Endometrial microvascular endothelial cells (primary cell): Measurements from ENCODE around the gene MC2R. TPM values are rescaled to one million over a fixed set of nuclear protein-coding genes. Genes with fewer than 3 reads are reported as not detected.
"Not testable (repeated sequence)": the region's sequence is repeated elsewhere in the genome, so short reads cannot be mapped to it uniquely, and the experiment has no call there.

Source experiments
- in situ Hi-C: cut with HindIII; loops from 2 replicates; pipeline ENCODE4 v1.10.0; 2017; ENCODE audit warnings: low sequenced_read_pairs, low pct_unique_long_range_greater_than_20kb; ENCODE audit errors: inconsistent ontology term
- total RNA-seq: library from RNA; depleted of rRNA; stranded (reverse); fragments of >200 nt; gene quantifications from one replicate; pipeline ENCODE4 v1.2.3, GENCODE V29; 2015; ENCODE audit errors: inconsistent ontology term

MC2R gene
- total RNA-seq, 1 donor from 2014 or later: not detected

GRCh38 chr18:13900633-13901032 is 14.7 kb downstream of the MC2R start:
- in situ Hi-C loops: no loop called here

- in situ Hi-C loops: no loop called here
Measured at GRCh38 chr18:13895505-13896033, 19.8 kb downstream of the MC2R start.

- in situ Hi-C loops: no loop called here
Measured at GRCh38 chr18:13894531-13894930, 20.8 kb downstream of the MC2R start.

- in situ Hi-C loops: no loop called here
Measured at GRCh38 chr18:13893418-13893760, 21.9 kb downstream of the MC2R start.

- in situ Hi-C loops: no loop called here
Measured at GRCh38 chr18:13892098-13892497, 23.2 kb downstream of the MC2R start.

GRCh38 chr18:13890761-13891361 is 24.5 kb downstream of the MC2R start:
- in situ Hi-C loops: no loop called here

GRCh38 chr18:13889671-13890070 is 25.7 kb downstream of the MC2R start:
- in situ Hi-C loops: no loop called here

GRCh38 chr18:13888191-13888716 is 27.1 kb downstream of the MC2R start:
- in situ Hi-C loops: no loop called here

GRCh38 chr18:13885009-13885408 is 30.3 kb downstream of the MC2R start:
- in situ Hi-C loops: no loop called here

GRCh38 chr18:13879937-13880336 is 35.4 kb downstream of the MC2R start:
- in situ Hi-C loops: no loop called here

GRCh38 chr18:13879492-13879891 is 35.8 kb downstream of the MC2R start:
- in situ Hi-C loops: no loop called here

- in situ Hi-C loops: no loop called here
Measured at GRCh38 chr18:13878857-13879256, 36.5 kb downstream of the MC2R start.

- in situ Hi-C loops: no loop called here
Measured at GRCh38 chr18:13877157-13877556, 38.2 kb downstream of the MC2R start.

GRCh38 chr18:13874558-13874957 is 40.8 kb downstream of the MC2R start:
- in situ Hi-C loops: no loop called here

- in situ Hi-C loops: no loop called here
Measured at GRCh38 chr18:13872932-13873331, 42.4 kb downstream of the MC2R start.

GRCh38 chr18:13872373-13872772 is 43.0 kb downstream of the MC2R start:
- in situ Hi-C loops: no loop called here

GRCh38 chr18:13871701-13872100 is 43.6 kb downstream of the MC2R start:
- in situ Hi-C loops: no loop called here

- in situ Hi-C loops: no loop called here
Measured at GRCh38 chr18:13868501-13869271, 46.6 kb downstream of the MC2R start.

- in situ Hi-C loops: not testable (repeated sequence)
Measured at GRCh38 chr18:13862898-13863297, 52.4 kb downstream of the MC2R start.

GRCh38 chr18:13849791-13850190 is 65.5 kb downstream of the MC2R start:
- in situ Hi-C loops: no loop called here
